GM12865 (cell line): ENCODE data around the gene LHFPL6.

Experiments used
- DNase-seq: peaks from one replicate; pipeline ENCODE4 v3.0.0; 2010; ENCODE audit warnings: low read depth
- H3K4me3 ChIP-seq: 2 replicates; pipeline ENCODE4 v1.5.1; 2011; ENCODE audit warnings: mild to moderate bottlenecking, low read depth, low read length, control low read depth
- TF ChIP-seq, protein P1 (sequence below): IDR thresholded peaks from 2 replicates; pipeline ENCODE4 v1.5.1; 2011; ENCODE audit warnings: low read length, control low read depth, low read depth, inconsistent platforms; ENCODE audit not compliant: insufficient read depth; ENCODE audit errors: missing control alignments

LHFPL6 gene

DNA sequence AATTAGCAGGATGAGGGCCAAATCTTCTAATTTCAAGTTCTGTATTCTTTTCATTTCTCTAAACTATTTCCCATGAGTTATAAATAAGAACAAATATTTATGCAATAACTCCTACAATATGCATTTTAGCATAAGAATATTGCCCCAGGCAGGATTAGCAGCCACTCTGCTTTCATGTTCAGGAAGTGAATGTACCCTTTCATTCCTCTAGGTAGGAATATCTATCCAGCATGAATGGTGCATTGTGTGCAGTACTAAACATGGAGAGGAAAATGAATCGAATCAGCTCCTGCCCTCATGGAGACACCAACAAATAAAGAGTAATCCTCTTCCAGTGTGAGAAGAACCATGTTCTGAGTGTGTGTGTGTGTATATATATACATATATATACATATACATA lies 41.0 kb downstream of the LHFPL6 start:
- H3K4me3 ChIP-seq, result no peak overlapping the region
- no peak for DNase-seq
- TF ChIP-seq, protein P1, sequence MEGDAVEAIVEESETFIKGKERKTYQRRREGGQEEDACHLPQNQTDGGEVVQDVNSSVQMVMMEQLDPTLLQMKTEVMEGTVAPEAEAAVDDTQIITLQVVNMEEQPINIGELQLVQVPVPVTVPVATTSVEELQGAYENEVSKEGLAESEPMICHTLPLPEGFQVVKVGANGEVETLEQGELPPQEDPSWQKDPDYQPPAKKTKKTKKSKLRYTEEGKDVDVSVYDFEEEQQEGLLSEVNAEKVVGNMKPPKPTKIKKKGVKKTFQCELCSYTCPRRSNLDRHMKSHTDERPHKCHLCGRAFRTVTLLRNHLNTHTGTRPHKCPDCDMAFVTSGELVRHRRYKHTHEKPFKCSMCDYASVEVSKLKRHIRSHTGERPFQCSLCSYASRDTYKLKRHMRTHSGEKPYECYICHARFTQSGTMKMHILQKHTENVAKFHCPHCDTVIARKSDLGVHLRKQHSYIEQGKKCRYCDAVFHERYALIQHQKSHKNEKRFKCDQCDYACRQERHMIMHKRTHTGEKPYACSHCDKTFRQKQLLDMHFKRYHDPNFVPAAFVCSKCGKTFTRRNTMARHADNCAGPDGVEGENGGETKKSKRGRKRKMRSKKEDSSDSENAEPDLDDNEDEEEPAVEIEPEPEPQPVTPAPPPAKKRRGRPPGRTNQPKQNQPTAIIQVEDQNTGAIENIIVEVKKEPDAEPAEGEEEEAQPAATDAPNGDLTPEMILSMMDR, result no peak

- TF ChIP-seq, protein P1, result no peak
- DNase-seq, result no peak
These were observed 43.1 kb downstream of the LHFPL6 start for GRCh38 chr13:39559847-39560246.

GRCh38 chr13:39557285-39557955 lies 45.6 kb downstream of the LHFPL6 start:
- no peak for DNase-seq
- TF ChIP-seq, protein P1, result no peak
- no peak overlapping the region for H3K4me3 ChIP-seq

More at GRCh38 chr13:39559847-39560246, 43.1 kb downstream of the LHFPL6 start:
- H3K4me3 ChIP-seq, result no peak overlapping the region

- DNase-seq, result no peak
- no peak overlapping the region for H3K4me3 ChIP-seq
- TF ChIP-seq, protein P1, result no peak
These were observed 46.1 kb downstream of the LHFPL6 start for GRCh38 chr13:39556866-39557265.

DNA sequence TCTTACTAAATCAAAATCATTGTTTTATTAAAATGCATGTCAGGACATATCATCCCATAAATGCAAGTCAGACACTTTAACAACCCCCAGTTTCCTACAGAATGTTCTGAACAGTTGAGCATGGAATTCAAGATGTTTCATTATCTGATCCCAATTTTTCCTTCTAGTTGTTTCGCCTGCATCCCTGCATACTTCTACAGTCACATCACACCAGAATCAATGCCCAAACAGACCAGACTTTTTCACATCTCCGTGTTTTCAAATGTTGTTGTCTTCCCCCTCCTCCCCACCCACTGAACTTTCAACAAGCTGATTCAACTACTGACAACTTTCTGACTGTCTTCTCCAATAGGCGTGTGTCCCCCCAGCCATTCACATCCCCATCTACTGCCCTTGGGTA lies 48.6 kb downstream of the LHFPL6 start:
- TF ChIP-seq, protein P1, result no peak
- no peak for DNase-seq
- no peak overlapping the region for H3K4me3 ChIP-seq

DNA sequence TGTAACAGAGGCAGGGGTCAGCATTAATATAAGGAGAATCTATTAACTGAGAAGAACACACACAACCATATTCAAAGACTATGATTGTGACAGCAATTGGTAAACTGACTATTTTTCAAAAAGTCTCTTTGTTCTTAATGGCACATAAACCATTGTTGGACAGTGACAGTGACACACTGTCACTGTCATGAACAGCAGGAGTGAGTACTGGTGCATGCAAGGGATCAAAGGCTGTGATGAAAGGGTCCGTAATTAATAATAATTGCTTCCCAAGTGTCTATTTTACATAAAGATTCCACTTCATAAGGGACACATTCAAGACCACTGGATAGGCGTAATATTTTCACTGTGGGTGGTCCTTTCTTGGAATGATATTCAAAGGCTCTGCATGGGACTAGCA lies 50.7 kb downstream of the LHFPL6 start:
- DNase-seq, result no peak
- TF ChIP-seq, protein P1, result no peak
- H3K4me3 ChIP-seq, result no peak overlapping the region

GRCh38 chr13:39550931-39551330 lies 52.1 kb downstream of the LHFPL6 start:
- no peak overlapping the region for H3K4me3 ChIP-seq
- TF ChIP-seq, protein P1, result no peak
- no peak for DNase-seq
